ENCODE measurements around the gene DUSP5. TPM values are rescaled to one million over a fixed set of nuclear protein-coding genes. Genes with fewer than 3 reads are reported as not detected.

The DUSP5 gene
- total and polyA plus RNA-seq, 2 of the 4 experiments (the other 2 are of a cell fraction), result 42.1 to 48.1 TPM

DNA sequence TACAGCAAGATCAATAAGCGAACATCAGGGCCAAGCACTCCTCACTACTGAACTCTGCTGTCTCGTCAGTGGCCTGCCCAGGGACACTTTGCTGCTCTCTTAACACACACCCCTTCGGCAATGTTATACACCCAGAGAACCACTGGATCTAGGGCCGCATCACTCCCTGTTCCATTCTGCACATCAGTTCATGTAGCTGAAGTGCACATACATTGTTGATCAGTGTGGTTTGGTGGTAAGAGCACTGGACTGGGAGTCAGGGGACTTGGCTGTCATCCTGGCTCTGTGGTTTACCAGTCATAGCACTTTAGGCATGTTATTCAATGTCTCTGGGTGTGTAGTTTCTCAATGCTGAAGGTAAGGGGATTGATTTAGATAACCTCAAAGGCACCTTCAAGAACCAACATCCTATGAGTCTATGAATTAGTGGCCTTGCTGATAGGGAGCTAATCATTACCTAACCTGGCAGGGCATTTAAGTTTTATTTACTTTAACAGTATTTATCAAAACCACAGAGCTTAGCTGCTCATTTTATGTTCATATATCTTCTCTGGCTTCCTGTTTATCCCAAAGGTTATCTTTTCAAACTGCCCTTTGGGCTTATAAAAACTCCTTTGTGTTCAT, 24.8 kb downstream of the DUSP5 start:
- H4K8ac ChIP-seq (ENCODE audit: low read depth in 2 of 2, low read length in 2 of 2), result no peak overlapping the region
- H3K18ac ChIP-seq (ENCODE audit: low read depth, low read length), result no peak overlapping the region
- H3K4ac ChIP-seq (ENCODE audit: low read depth, low read length), result no peak overlapping the region
- H3K9me1 ChIP-seq (ENCODE audit: insufficient read depth, low read length), result peaks cover 22% of the 10 kb centered on the region
- H3K9ac ChIP-seq (ENCODE audit: low read depth, low read length), result no peak overlapping the region
- ChIA-PET POLR2A (ENCODE audit: unreplicated experiment) (no interaction called here), CTCF (interaction anchor here (0.6 kb wide), 1 partner anchor 27 kb away, joined by 3 read pairs; no protein-coding TSS in a partner anchor)
- no CpG with 5 or more reads among the region's 4 CpGs for WGBS, 2 experiments (ENCODE audit: extremely low coverage in 2 of 2, insufficient read length in 1 of 2)
- ATAC-seq (ENCODE audit: low read depth), result peak; percentile 33; the same call in 1 of the 2 replicates
- no peak overlapping the region for H4K91ac ChIP-seq (ENCODE audit: insufficient read depth, low read depth, low read length)
- peak; percentile 65 for DNase-seq
- H2AFZ ChIP-seq (replicated peaks; ENCODE audit: low read length, poor library complexity), result peak overlapping the region; percentile 5
- no peak overlapping the region for H4K5ac ChIP-seq (ENCODE audit: low read depth, low read length)
- BruUV-seq (replicated peaks), result no TSS peak
- H3K27ac ChIP-seq (ENCODE audit: insufficient read depth, low read length), result no peak overlapping the region
- peak overlapping the region; percentile 29; the same call in 1 of the 2 replicates for H3K14ac ChIP-seq (replicated peaks; ENCODE audit: low read depth, low read length)
- peaks cover 9% of the 10 kb centered on the region for H3K4me1 ChIP-seq (ENCODE audit: control insufficient read depth, insufficient read depth, low read length)
- peaks cover 0 to 17% of the 10 kb centered on the region in 2 experiments; a peak in 2 of 4 replicates for H3K79me1 ChIP-seq (ENCODE audit: low read depth in 1 of 2, low read length in 2 of 2)
- no peak overlapping the region for H3K4me2 ChIP-seq (ENCODE audit: low read depth, low read length)
- in situ Hi-C loops (cut with MboI; ENCODE audit: low sequenced_read_pairs), result no loop called here
- H4K20me1 ChIP-seq (ENCODE audit: insufficient read depth, low read length), result peaks cover 7% of the 10 kb centered on the region; the same call in 1 of the 2 replicates
- no peaks in the 10 kb centered on the region for H3K36me3 ChIP-seq (ENCODE audit: control insufficient read depth, insufficient read depth, low read length)
- H2AK5ac ChIP-seq (ENCODE audit: low read depth, low read length), result peak overlapping the region; percentile 49
- dilution Hi-C loops (cut with HindIII; ENCODE audit: low sequenced_read_pairs, unreplicated experiment), result no loop called here
- H3K23ac ChIP-seq (ENCODE audit: low read depth, low read length), result no peak overlapping the region
- TF ChIP-seq CEBPB (IDR thresholded peaks at IDR 0.05; ENCODE audit: low read depth, low read length), result 0 out of 2 replicates have a peak, but pooled peaks have one; percentile 4
- no peak for TF ChIP-seq MAZ (IDR thresholded peaks at IDR 0.05; ENCODE audit: borderline replicate concordance, low read depth, low read length)
- H2BK5ac ChIP-seq (ENCODE audit: low read depth, low read length, poor library complexity, severe bottlenecking), result no peak overlapping the region
- H2AK9ac ChIP-seq (replicated peaks; ENCODE audit: low read depth, low read length, poor library complexity), result no peak overlapping the region
- H3K56ac ChIP-seq (ENCODE audit: extremely low read depth, insufficient read depth, low read length), result no peak overlapping the region
- H2BK120ac ChIP-seq (ENCODE audit: low read depth, low read length), result no peak overlapping the region
- no peak overlapping the region for H3K4me3 ChIP-seq (ENCODE audit: insufficient read depth, low read depth, low read length)
- no peaks in the 10 kb centered on the region for H3K27me3 ChIP-seq (ENCODE audit: control insufficient read depth, insufficient read depth, low read length)
- no peak overlapping the region for H2BK20ac ChIP-seq (ENCODE audit: low read depth, low read length)
- intact Hi-C loops (cut with micrococcal nuclease), result no loop called here
- no peak overlapping the region for H2BK15ac ChIP-seq (ENCODE audit: low read depth, low read length)
- no peaks in the 10 kb centered on the region for H3K9me3 ChIP-seq (ENCODE audit: control insufficient read depth, insufficient read depth, low read length)
